Measurements from ENCODE around the gene OASL.

GRCh38 chr12:120998435-120998834 is 40.6 kb downstream of the OASL start:
- no peak for TF ChIP-seq CTCF (IDR thresholded peaks at IDR 0.05; ENCODE audit: poor library complexity)
- no peak for TF ChIP-seq EZH2phosphoT487 (IDR thresholded peaks at IDR 0.05; ENCODE audit: low read depth, severe bottlenecking, unreplicated experiment)
- TF ChIP-seq EZH2 (IDR thresholded peaks at IDR 0.05; ENCODE audit: borderline replicate concordance), result no peak
